Right lobe of liver (tissue), 6 donors: Measurements from ENCODE around the gene FHL1. TPM values are rescaled to one million over a fixed set of nuclear protein-coding genes. Genes with fewer than 3 reads are reported as not detected.
A peak's percentile ranks its signal among the peaks of the same experiment; 100 is the strongest.

ENCODE experiments used
- ATAC-seq, 4 donors: fragments of 200-7000 bp; cut with Tn5 transposase; one replicate each; pipeline ENCODE4 v1.9.1; 2020; ENCODE audit warnings: mild to moderate bottlenecking in 4 of 4, moderate library complexity in 4 of 4
- DNase-seq, 3 donors: peaks; one replicate each; pipeline ENCODE4 v3.0.0-alpha.2; 2020
- H3K27ac ChIP-seq, 3 donors: fragments of 200-600 bp; one replicate each; pipeline ENCODE4 v1.8.0; 2022
- H3K27me3 ChIP-seq, 2 donors: fragments of 200-600 bp; one replicate each; pipeline ENCODE4 v1.8.0; 2022
- H3K36me3 ChIP-seq, 4 donors: fragments of 200-600 bp; sonication (generic) in 1 of 4; one replicate each; pipeline versions ENCODE4 v1.5.1 to v1.8.0; 2017 to 2022; ENCODE audit warnings: control low read depth in 1 of 4
- H3K4me1 ChIP-seq, 4 donors: fragments of 200-600 bp; sonication (generic) in 1 of 4; one replicate each; pipeline versions ENCODE4 v1.5.1 to v1.8.0; 2017 to 2022; ENCODE audit warnings: control low read depth in 1 of 4
- H3K4me3 ChIP-seq, 3 donors: fragments of 200-600 bp; one replicate each; pipeline ENCODE4 v1.8.0; 2022
- H3K9me3 ChIP-seq, 4 donors: fragments of 200-600 bp; sonication (generic) in 1 of 4; one replicate each; pipeline versions ENCODE4 v1.5.1 to v1.8.0; 2017 to 2022; ENCODE audit warnings: control low read depth in 1 of 4
- CTCF ChIP-seq, 4 donors: fragments of 200-600 bp in 3 of 4; fragments of 450-650 bp in 1 of 4; IDR thresholded peaks; one replicate each; pipeline versions ENCODE4 v1.5.1 to v1.8.0; 2016 to 2022; ENCODE audit warnings: antibody characterized with exemption in 4 of 4, mild to moderate bottlenecking in 2 of 4
- POLR2A ChIP-seq: fragments of 450-650 bp; IDR thresholded peaks from one replicate; pipeline ENCODE4 v1.6.1; 2017; ENCODE audit warnings: antibody characterized with exemption, mild to moderate bottlenecking
- WGBS: methylation state at CpG from one replicate; pipeline ENCODE4 v1.1.6; 2018; ENCODE audit warnings: low coverage, low lambda C conversion rate; ENCODE audit not compliant: insufficient coverage; ENCODE audit errors: missing lambda C conversion rate; 5-methylcytosine and 5-hydroxymethylcytosine counted together
- intact Hi-C, 2 donors: fragments of 100-400 bp; cut with DNase I; formaldehyde crosslinking; loops; one replicate each; pipeline versions ENCODE4 v1.11.2 to v1.14.1; 2022
- total RNA-seq, 6 experiments: library from RNA; depleted of rRNA in 2 of 6; stranded (reverse); fragments of >200 nt in 2 of 6; fragmentation: NEBNext Ultra II Directional in 3 of 6; extraction: Animal tissue kit (Norgen Biotek cat#: 25700) in 3 of 6; gene quantifications; one replicate each; pipeline versions ENCODE4 v1.1.0 to v1.2.4, GENCODE V29; 2016 to 2023
- donor health status: DM: no; HTN: yes; CAD: no.
- donor health status: DM: no; HTN: no; CAD: no.
- donor health status: DM: no; HTN: no; CAD: no.
- donor health status: DM: no; HTN: yes; CAD: no.
- donor health status: DM: no; HTN: yes; CAD: no.

The FHL1 gene
- total RNA-seq, 6 experiments from 2014 or later: 8.0 to 27.6 (median 18.5) TPM

GRCh38 chrX:136198678-136199243 lies 51.4 kb downstream of the FHL1 start:
- WGBS: 50% methylated on average over 6 of the region's 6 CpGs
- Histone ChIP-seq H3K4me3 (no peak overlapping the region), H3K27ac (no peak overlapping the region), H3K9me3 (no peaks in the 10 kb centered on the region), H3K36me3 (no peaks in the 10 kb centered on the region), H3K27me3 (no peaks in the 10 kb centered on the region), H3K4me1 (peaks cover 0 to 3% (median 0%) of the 10 kb centered on the region in 4 donors)
- DNase-seq (no peak), ATAC-seq (no peak)
- intact Hi-C loops: no loop called here
- no peak for TF ChIP-seq POLR2A

- DNase-seq (no peak), ATAC-seq (no peak)
- WGBS: 42% methylated on average over 4 of the region's 4 CpGs
- Histone ChIP-seq H3K36me3 (no peaks in the 10 kb centered on the region), H3K27me3 (no peaks in the 10 kb centered on the region), H3K27ac (no peak overlapping the region), H3K4me1 (peaks cover 0 to 3% (median 0%) of the 10 kb centered on the region in 4 donors), H3K9me3 (no peaks in the 10 kb centered on the region), H3K4me3 (no peak overlapping the region)
- TF ChIP-seq CTCF (IDR thresholded peaks at IDR 0.05): no peak
- no peak for TF ChIP-seq POLR2A
- intact Hi-C loops: no loop called here
Observed at GRCh38 chrX:136199365-136199764, 52.0 kb downstream of the FHL1 start.

- Histone ChIP-seq H3K27ac (no peak overlapping the region), H3K36me3 (no peaks in the 10 kb centered on the region), H3K9me3 (no peaks in the 10 kb centered on the region), H3K4me3 (no peak overlapping the region), H3K27me3 (no peaks in the 10 kb centered on the region), H3K4me1 (peaks cover 0 to 3% (median 0%) of the 10 kb centered on the region in 4 donors)
- ATAC-seq: peak; percentile 80 to 86 (median 83)
- 56% methylated on average over 2 of the region's 2 CpGs for WGBS
- no peak for TF ChIP-seq POLR2A
- TF ChIP-seq CTCF (IDR thresholded peaks at IDR 0.05): peak; percentile 40 to 46 (median 42)
- no peak for DNase-seq
- intact Hi-C loops: no loop called here
Observed at GRCh38 chrX:136200466-136200865, 53.1 kb downstream of the FHL1 start.

GRCh38 chrX:136201601-136202000 lies 54.3 kb downstream of the FHL1 start:
- Histone ChIP-seq H3K4me1 (peaks cover 0 to 3% (median 0%) of the 10 kb centered on the region in 4 donors), H3K27ac (no peak overlapping the region), H3K4me3 (no peak overlapping the region), H3K9me3 (no peaks in the 10 kb centered on the region), H3K36me3 (no peaks in the 10 kb centered on the region), H3K27me3 (no peaks in the 10 kb centered on the region)
- DNase-seq (no peak), ATAC-seq (no peak)
- 70% methylated on average over 4 of the region's 5 CpGs for WGBS
- intact Hi-C loops: no loop called here
- TF ChIP-seq POLR2A (no peak), CTCF (IDR thresholded peaks at IDR 0.05) (no peak)

- Histone ChIP-seq H3K27ac (no peak overlapping the region), H3K36me3 (no peaks in the 10 kb centered on the region), H3K4me1 (peaks cover 0 to 3% (median 0%) of the 10 kb centered on the region in 4 donors), H3K27me3 (no peaks in the 10 kb centered on the region), H3K9me3 (no peaks in the 10 kb centered on the region), H3K4me3 (no peak overlapping the region)
- 21% methylated on average over 5 of the region's 5 CpGs for WGBS
- DNase-seq: no peak
- intact Hi-C loops: no loop called here
- ATAC-seq: peak in 2 of 4 donors; percentile 17 to 37
- TF ChIP-seq CTCF (IDR thresholded peaks at IDR 0.05) (no peak), POLR2A (no peak)
Observed at GRCh38 chrX:136202889-136203288, 55.6 kb downstream of the FHL1 start.
